ENCODE data around the gene SP4.

Gene SP4

GRCh38 chr7:21462081-21462480, 34.2 kb downstream of the SP4 start:
- DNase-seq (ENCODE audit: low read depth), result no peak
- H3K4me3 ChIP-seq (ENCODE audit: low read length), result no peak overlapping the region
- no peak for TF ChIP-seq CTCF (conservative IDR thresholded peaks at IDR 0.05; ENCODE audit: low read depth, low read length)

DNA sequence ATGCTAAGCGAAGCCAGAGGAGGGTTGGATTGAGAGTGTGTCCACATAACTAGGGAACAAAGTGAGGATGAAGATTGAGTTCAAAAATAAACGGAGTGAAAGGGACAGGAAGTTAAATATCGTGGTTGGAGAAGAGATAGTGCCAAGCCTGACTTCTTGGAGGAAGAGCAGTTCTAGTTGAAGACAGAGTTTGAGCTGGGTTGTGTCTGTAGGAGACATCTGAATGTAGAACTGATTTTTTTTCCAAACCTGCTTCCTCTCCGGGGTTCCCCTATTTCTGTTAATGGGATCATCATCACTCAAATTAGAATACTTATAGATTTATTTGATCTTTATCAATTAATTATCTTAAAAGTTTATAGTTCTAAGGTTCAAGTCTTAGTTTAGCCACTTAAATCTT, 35.6 kb downstream of the SP4 start:
- no peak for TF ChIP-seq CTCF (conservative IDR thresholded peaks at IDR 0.05; ENCODE audit: low read depth, low read length)
- no peak for DNase-seq (ENCODE audit: low read depth)
- H3K4me3 ChIP-seq (ENCODE audit: low read length), result no peak overlapping the region

- no peak overlapping the region for H3K4me3 ChIP-seq (ENCODE audit: low read length)
- no peak for DNase-seq (ENCODE audit: low read depth)
- TF ChIP-seq CTCF (conservative IDR thresholded peaks at IDR 0.05; ENCODE audit: low read depth, low read length), result no peak
These were observed 41.1 kb downstream of the SP4 start for GRCh38 chr7:21468969-21469368.

DNA sequence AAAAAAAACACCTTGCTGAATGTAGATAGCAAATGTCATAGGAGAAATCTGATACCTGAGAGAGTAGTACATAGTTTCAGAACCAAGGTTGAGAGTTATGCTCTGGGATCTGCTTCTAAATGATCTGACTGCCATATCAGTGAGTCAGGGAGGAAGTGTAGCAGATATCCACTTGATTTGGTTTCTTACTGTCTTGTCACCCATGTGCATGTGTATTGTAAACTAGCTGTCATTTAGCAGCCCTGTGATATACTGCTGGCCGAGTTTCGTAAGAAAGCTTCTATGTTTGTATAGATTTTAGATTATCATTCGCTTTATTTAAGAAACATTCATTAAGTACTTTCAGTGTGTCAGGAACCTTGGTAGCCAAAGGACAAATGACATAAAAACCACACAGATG, 42.0 kb downstream of the SP4 start:
- H3K4me3 ChIP-seq (ENCODE audit: low read length), result no peak overlapping the region
- no peak for TF ChIP-seq CTCF (conservative IDR thresholded peaks at IDR 0.05; ENCODE audit: low read depth, low read length)
- no peak for DNase-seq (ENCODE audit: low read depth)

- no peak overlapping the region for H3K4me3 ChIP-seq (ENCODE audit: low read length)
- TF ChIP-seq CTCF (conservative IDR thresholded peaks at IDR 0.05; ENCODE audit: low read depth, low read length), result no peak
- DNase-seq (ENCODE audit: low read depth), result no peak
These were observed 44.1 kb downstream of the SP4 start for GRCh38 chr7:21472029-21472428.

DNA sequence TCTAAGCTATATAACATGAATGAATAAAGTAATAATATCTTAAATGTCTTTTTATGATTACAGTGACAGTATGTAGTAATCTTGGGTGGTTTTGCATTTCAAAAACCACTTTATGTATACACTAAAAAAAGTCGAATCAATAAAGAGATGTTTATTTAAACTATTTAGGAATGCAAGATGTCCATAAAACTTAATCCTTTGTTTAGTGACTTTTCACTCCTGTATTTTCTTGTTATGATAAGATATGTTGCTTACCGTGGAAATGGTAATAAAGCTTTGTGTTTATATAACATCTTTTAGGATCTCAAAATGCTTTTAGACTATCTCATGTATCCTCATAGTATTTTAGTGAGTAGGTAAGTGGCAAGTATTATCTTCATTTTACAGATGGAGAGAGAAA, 48.5 kb downstream of the SP4 start:
- DNase-seq (ENCODE audit: low read depth), result no peak
- H3K4me3 ChIP-seq (ENCODE audit: low read length), result no peak overlapping the region
- TF ChIP-seq CTCF (conservative IDR thresholded peaks at IDR 0.05; ENCODE audit: low read depth, low read length), result no peak

- no peak overlapping the region for H3K4me3 ChIP-seq (ENCODE audit: low read length)
- DNase-seq (ENCODE audit: low read depth), result no peak
- no peak for TF ChIP-seq CTCF (conservative IDR thresholded peaks at IDR 0.05; ENCODE audit: low read depth, low read length)
These were observed 53.0 kb downstream of the SP4 start for GRCh38 chr7:21480693-21481403.
